Neural cell (in vitro differentiated cells): ENCODE data around the gene DNMBP. TPM values are rescaled to one million over a fixed set of nuclear protein-coding genes. Genes with fewer than 3 reads are reported as not detected.

ENCODE experiments used
- H2AFZ ChIP-seq: fragments of 200-600, 300-800 bp; sonication (generic), shearing (Covaris generic); 2 replicates; pipeline ENCODE4 v1.6.0; 2014; ENCODE audit warnings: low read depth, mild to moderate bottlenecking, antibody characterized with exemption, low read length, moderate library complexity
- H3F3A ChIP-seq: fragments of 200-600 bp; shearing (Covaris generic); 2 replicates; pipeline ENCODE4 v1.6.1; 2016; ENCODE audit warnings: mild to moderate bottlenecking, moderate library complexity, mixed read lengths, antibody characterized with exemption, low read length; ENCODE audit not compliant: insufficient read depth, poor library complexity, severe bottlenecking
- H3K27ac ChIP-seq: fragments of 200-600, 300-800 bp; sonication (generic), shearing (Covaris generic); 2 replicates; pipeline ENCODE4 v1.5.1; 2014; ENCODE audit warnings: mild to moderate bottlenecking, low read length, moderate library complexity
- H3K27me3 ChIP-seq: fragments of 300-800, 200-600 bp; sonication (generic), shearing (Covaris generic); 2 replicates; pipeline ENCODE4 v1.6.0; 2014; ENCODE audit warnings: mild to moderate bottlenecking, low read depth, low read length, moderate library complexity; ENCODE audit not compliant: insufficient read depth
- H3K36me3 ChIP-seq: fragments of 300-800, 200-600 bp; sonication (generic), shearing (Covaris generic); 2 replicates; pipeline ENCODE4 v1.5.1; 2014; ENCODE audit warnings: mild to moderate bottlenecking, antibody characterized with exemption, low read length, moderate library complexity; ENCODE audit not compliant: insufficient read depth
- H3K4me2 ChIP-seq: fragments of 300-800, 200-600 bp; sonication (generic), shearing (Covaris generic); 2 replicates; pipeline ENCODE4 v1.6.0; 2014; ENCODE audit warnings: mild to moderate bottlenecking, low read length
- H3K4me3 ChIP-seq: fragments of 300-800, 200-600 bp; sonication (generic), shearing (Covaris generic); 2 replicates; pipeline ENCODE4 v1.5.1; 2014; ENCODE audit warnings: mild to moderate bottlenecking, low read length, moderate library complexity
- H3K79me2 ChIP-seq: fragments of 200-600 bp; shearing (Covaris generic); replicated peaks from 2 replicates; pipeline ENCODE4 v1.6.0; 2014; ENCODE audit warnings: mild to moderate bottlenecking, low read length, moderate library complexity; ENCODE audit not compliant: insufficient read depth
- H3K9ac ChIP-seq: fragments of 300-800, 200-600 bp; sonication (generic), shearing (Covaris generic); 2 replicates; pipeline ENCODE4 v1.6.1; 2016; ENCODE audit warnings: mild to moderate bottlenecking, low read length, mixed read lengths
- H3K9me2 ChIP-seq: fragments of 200-600 bp; shearing (Covaris generic); 2 replicates; pipeline ENCODE4 v1.6.1; 2016; ENCODE audit warnings: mild to moderate bottlenecking, low read length, mixed read lengths; ENCODE audit not compliant: insufficient read depth
- H3K9me3 ChIP-seq: fragments of 200-600, 300-800 bp; sonication (generic), shearing (Covaris generic); 2 replicates; pipeline ENCODE4 v1.6.1; 2016; ENCODE audit warnings: mild to moderate bottlenecking, mixed run types, low read length, moderate library complexity, mixed read lengths
- H4K20me1 ChIP-seq: fragments of 200-600 bp; shearing (Covaris generic); 2 replicates; pipeline ENCODE4 v1.6.1; 2016; ENCODE audit warnings: mild to moderate bottlenecking, mixed run types; ENCODE audit not compliant: insufficient read depth
- EP300 ChIP-seq: fragments of 450-650 bp; conservative IDR thresholded peaks from 2 replicates; pipeline ENCODE4 v1.6.1; 2014; ENCODE audit warnings: antibody characterized with exemption, mild to moderate bottlenecking, moderate library complexity; ENCODE audit not compliant: poor library complexity, severe bottlenecking
- EZH2 ChIP-seq: fragments of 200-600, 300-800 bp; shearing (Covaris generic), sonication (generic); IDR thresholded peaks from 2 replicates; pipeline ENCODE4 v1.6.1; 2014; ENCODE audit warnings: antibody characterized with exemption, low read length, borderline replicate concordance, mild to moderate bottlenecking; ENCODE audit not compliant: insufficient read depth, poor library complexity, severe bottlenecking
- MXI1 ChIP-seq: fragments of 450-650 bp; conservative IDR thresholded peaks from 2 replicates; pipeline ENCODE4 v1.6.1; 2014; ENCODE audit warnings: antibody characterized with exemption, mild to moderate bottlenecking; ENCODE audit not compliant: poor library complexity, severe bottlenecking
- POLR2AphosphoS5 ChIP-seq: IDR thresholded peaks from 2 replicates; pipeline ENCODE4 v1.6.1; 2012
- RAD21 ChIP-seq: fragments of 450-650 bp; conservative IDR thresholded peaks from 2 replicates; pipeline ENCODE4 v1.6.1; 2014; ENCODE audit warnings: antibody characterized with exemption, mild to moderate bottlenecking, moderate library complexity
- SMC3 ChIP-seq: fragments of 450-650 bp; conservative IDR thresholded peaks from 2 replicates; pipeline ENCODE4 v1.6.1; 2014; ENCODE audit warnings: antibody characterized with exemption, mild to moderate bottlenecking, moderate library complexity; ENCODE audit not compliant: poor library complexity
- TAF1 ChIP-seq: IDR thresholded peaks from 2 replicates; pipeline ENCODE4 v1.6.1; 2012; ENCODE audit warnings: low read depth
- polyA plus RNA-seq: library from polyadenylated mRNA; depleted of rRNA; stranded (reverse); fragments of >200 nt; gene quantifications from 2 replicates; pipeline ENCODE4 v1.2.3, GENCODE V29; 2014
- TF ChIP-seq, protein P1 (sequence below): IDR thresholded peaks from 2 replicates; pipeline ENCODE4 v1.6.1; 2012; ENCODE audit warnings: borderline replicate concordance
- TF ChIP-seq, protein P2 (sequence below): fragments of 450-650 bp; IDR thresholded peaks from 2 replicates; pipeline ENCODE4 v1.5.1; 2014; ENCODE audit warnings: antibody characterized with exemption, mild to moderate bottlenecking, moderate library complexity; ENCODE audit not compliant: poor library complexity, severe bottlenecking

Gene DNMBP
- polyA plus RNA-seq, 1 donor from 2014 or later = 2.3 TPM

DNA sequence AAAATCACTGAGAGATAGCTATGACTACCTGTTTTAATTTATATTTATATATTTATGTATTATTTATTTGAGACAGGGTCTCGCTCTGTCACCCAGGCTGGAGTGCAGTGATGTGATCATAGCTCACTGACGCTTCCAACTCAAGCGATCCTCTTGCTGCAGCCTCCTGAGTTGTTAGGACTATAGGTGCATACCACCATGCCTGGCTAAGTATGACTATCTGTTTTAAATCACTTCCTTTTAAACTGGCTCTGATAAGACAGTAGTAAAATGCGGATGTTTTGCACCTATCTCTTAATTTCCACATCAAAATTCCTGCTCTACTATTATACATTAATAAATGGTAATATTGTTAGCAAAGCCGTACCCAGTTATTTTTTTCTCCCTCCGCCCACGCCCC is 41.8 kb downstream of the DNMBP start:
- H3K4me2 ChIP-seq = no peak overlapping the region

DNA sequence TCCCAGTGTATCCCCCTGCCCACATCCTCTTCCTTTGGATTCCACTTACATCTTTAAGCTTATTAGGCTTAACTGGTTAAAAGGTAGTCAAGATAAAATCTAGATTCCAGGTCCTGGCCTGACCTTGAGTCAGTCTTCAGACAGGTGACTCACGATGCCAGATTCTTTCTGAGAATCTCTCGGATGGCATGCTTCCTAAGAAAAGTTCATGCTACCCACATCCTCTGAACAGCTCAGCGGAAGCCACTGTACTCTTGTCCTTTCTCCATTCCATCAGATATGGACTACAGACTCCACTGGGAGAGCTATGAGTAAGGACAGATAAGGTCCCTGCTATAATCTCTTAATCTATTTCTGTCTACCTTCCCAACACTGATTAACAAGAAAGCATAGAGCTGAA is 43.4 kb downstream of the DNMBP start:
- Histone ChIP-seq H3K27me3 (no peaks in the 10 kb centered on the region), H2AFZ (no peak overlapping the region), H4K20me1 (no peaks in the 10 kb centered on the region), H3K4me3 (no peak overlapping the region), H3K4me2 (no peak overlapping the region), H3K9ac (no peak overlapping the region), H3K36me3 (no peaks in the 10 kb centered on the region), H3K27ac (no peak overlapping the region), H3K9me2 (no peaks in the 10 kb centered on the region), H3K79me2 (no peaks in the 10 kb centered on the region), H3K9me3 (no peaks in the 10 kb centered on the region), H3F3A (no peaks in the 10 kb centered on the region)
- TF ChIP-seq MXI1 (no peak), TAF1 (no peak), SMC3 (no peak), EZH2 (no peak), RAD21 (no peak), EP300 (no peak), POLR2AphosphoS5 (no peak)
- TF ChIP-seq, protein P1, sequence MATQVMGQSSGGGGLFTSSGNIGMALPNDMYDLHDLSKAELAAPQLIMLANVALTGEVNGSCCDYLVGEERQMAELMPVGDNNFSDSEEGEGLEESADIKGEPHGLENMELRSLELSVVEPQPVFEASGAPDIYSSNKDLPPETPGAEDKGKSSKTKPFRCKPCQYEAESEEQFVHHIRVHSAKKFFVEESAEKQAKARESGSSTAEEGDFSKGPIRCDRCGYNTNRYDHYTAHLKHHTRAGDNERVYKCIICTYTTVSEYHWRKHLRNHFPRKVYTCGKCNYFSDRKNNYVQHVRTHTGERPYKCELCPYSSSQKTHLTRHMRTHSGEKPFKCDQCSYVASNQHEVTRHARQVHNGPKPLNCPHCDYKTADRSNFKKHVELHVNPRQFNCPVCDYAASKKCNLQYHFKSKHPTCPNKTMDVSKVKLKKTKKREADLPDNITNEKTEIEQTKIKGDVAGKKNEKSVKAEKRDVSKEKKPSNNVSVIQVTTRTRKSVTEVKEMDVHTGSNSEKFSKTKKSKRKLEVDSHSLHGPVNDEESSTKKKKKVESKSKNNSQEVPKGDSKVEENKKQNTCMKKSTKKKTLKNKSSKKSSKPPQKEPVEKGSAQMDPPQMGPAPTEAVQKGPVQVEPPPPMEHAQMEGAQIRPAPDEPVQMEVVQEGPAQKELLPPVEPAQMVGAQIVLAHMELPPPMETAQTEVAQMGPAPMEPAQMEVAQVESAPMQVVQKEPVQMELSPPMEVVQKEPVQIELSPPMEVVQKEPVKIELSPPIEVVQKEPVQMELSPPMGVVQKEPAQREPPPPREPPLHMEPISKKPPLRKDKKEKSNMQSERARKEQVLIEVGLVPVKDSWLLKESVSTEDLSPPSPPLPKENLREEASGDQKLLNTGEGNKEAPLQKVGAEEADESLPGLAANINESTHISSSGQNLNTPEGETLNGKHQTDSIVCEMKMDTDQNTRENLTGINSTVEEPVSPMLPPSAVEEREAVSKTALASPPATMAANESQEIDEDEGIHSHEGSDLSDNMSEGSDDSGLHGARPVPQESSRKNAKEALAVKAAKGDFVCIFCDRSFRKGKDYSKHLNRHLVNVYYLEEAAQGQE = no peak
- TF ChIP-seq, protein P2, sequence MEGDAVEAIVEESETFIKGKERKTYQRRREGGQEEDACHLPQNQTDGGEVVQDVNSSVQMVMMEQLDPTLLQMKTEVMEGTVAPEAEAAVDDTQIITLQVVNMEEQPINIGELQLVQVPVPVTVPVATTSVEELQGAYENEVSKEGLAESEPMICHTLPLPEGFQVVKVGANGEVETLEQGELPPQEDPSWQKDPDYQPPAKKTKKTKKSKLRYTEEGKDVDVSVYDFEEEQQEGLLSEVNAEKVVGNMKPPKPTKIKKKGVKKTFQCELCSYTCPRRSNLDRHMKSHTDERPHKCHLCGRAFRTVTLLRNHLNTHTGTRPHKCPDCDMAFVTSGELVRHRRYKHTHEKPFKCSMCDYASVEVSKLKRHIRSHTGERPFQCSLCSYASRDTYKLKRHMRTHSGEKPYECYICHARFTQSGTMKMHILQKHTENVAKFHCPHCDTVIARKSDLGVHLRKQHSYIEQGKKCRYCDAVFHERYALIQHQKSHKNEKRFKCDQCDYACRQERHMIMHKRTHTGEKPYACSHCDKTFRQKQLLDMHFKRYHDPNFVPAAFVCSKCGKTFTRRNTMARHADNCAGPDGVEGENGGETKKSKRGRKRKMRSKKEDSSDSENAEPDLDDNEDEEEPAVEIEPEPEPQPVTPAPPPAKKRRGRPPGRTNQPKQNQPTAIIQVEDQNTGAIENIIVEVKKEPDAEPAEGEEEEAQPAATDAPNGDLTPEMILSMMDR = no peak

More for the DNA sequence above, 41.8 kb downstream of the DNMBP start:
- H4K20me1 ChIP-seq = no peaks in the 10 kb centered on the region
- no peaks in the 10 kb centered on the region for H3K27me3 ChIP-seq
- H3K27ac ChIP-seq = no peak overlapping the region
- H3K9me3 ChIP-seq = no peaks in the 10 kb centered on the region
- no peak overlapping the region for H3K9ac ChIP-seq
- H3K4me3 ChIP-seq = no peak overlapping the region
- H2AFZ ChIP-seq = no peak overlapping the region
- no peaks in the 10 kb centered on the region for H3K9me2 ChIP-seq
- H3K36me3 ChIP-seq = no peaks in the 10 kb centered on the region
- H3K79me2 ChIP-seq = no peaks in the 10 kb centered on the region
- TF ChIP-seq POLR2AphosphoS5 (no peak), MXI1 (no peak), RAD21 (no peak), SMC3 (no peak), EZH2 (no peak), TAF1 (no peak), EP300 (no peak)
- TF ChIP-seq, protein P2 = no peak
- TF ChIP-seq, protein P1 = no peak
- H3F3A ChIP-seq = no peaks in the 10 kb centered on the region
